Measurements from ENCODE around the gene FAM228B. TPM values are rescaled to one million over a fixed set of nuclear protein-coding genes. Genes with fewer than 3 reads are reported as not detected.

The FAM228B gene
- total RNA-seq, 1 experiment from 2014 or later: 16.8 TPM

- no peaks in the 10 kb centered on the region for H3K27me3 ChIP-seq (ENCODE audit: insufficient read depth, low read depth)
- peaks cover 25% of the 10 kb centered on the region for H4K20me1 ChIP-seq (ENCODE audit: insufficient read depth)
- H3K27ac ChIP-seq: peak within 1 kb of the TSS; percentile 85
- no peak for TF ChIP-seq EZH2 (IDR thresholded peaks at IDR 0.05; ENCODE audit: low read depth)
- TF ChIP-seq, protein P1, sequence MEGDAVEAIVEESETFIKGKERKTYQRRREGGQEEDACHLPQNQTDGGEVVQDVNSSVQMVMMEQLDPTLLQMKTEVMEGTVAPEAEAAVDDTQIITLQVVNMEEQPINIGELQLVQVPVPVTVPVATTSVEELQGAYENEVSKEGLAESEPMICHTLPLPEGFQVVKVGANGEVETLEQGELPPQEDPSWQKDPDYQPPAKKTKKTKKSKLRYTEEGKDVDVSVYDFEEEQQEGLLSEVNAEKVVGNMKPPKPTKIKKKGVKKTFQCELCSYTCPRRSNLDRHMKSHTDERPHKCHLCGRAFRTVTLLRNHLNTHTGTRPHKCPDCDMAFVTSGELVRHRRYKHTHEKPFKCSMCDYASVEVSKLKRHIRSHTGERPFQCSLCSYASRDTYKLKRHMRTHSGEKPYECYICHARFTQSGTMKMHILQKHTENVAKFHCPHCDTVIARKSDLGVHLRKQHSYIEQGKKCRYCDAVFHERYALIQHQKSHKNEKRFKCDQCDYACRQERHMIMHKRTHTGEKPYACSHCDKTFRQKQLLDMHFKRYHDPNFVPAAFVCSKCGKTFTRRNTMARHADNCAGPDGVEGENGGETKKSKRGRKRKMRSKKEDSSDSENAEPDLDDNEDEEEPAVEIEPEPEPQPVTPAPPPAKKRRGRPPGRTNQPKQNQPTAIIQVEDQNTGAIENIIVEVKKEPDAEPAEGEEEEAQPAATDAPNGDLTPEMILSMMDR (conservative IDR thresholded peaks at IDR 0.05): no peak
- H3K4me3 ChIP-seq: peak within 1 kb of the TSS; percentile 89
- peak; percentile 99 to 100 for DNase-seq
- H3F3A ChIP-seq (ENCODE audit: insufficient read depth, low read depth): peaks cover 47% of the 10 kb centered on the region
- BruUV-seq (replicated peaks): TSS peak; percentile 66
- H3K36me3 ChIP-seq (ENCODE audit: low read depth): peaks cover 17% of the 10 kb centered on the region
- ChIA-PET POLR2A (ENCODE audit: unreplicated experiment) (interaction anchor here (0.5 to 1.6 kb wide), 10 partner anchors 29 to 1381 kb away, joined by 3 to 60 read pairs (median 10); partner anchors contain the start of genes ATAD2B, FAM228B and WDCP), CTCF (interaction anchor here (0.5 to 1.4 kb wide), 6 partner anchors 26 to 414 kb away, joined by 3 to 9 read pairs (median 5); partner anchors contain the start of genes ATAD2B and WDCP)
- no peaks in the 10 kb centered on the region for H3K9me2 ChIP-seq (ENCODE audit: insufficient read depth)
- intact Hi-C loops (cut with micrococcal nuclease; ENCODE audit: unreplicated experiment): loop anchor here (1.0 to 2.0 kb wide), 6 partner anchors 8 to 149 kb away; partner anchors contain the start of genes ATAD2B, FAM228B, PFN4 and TP53I3
- peak within 1 kb of the TSS; percentile 98 for H3K4me2 ChIP-seq
- peaks cover 46% of the 10 kb centered on the region for H3K79me2 ChIP-seq (ENCODE audit: low read depth)
- no peaks in the 10 kb centered on the region for H3K9me3 ChIP-seq (ENCODE audit: insufficient read depth, low read depth)
- H2AFZ ChIP-seq: peak within 1 kb of the TSS; percentile 94
- H3K4me1 ChIP-seq (replicated peaks; ENCODE audit: insufficient read depth): peaks cover 21% of the 10 kb centered on the region
Measured at GRCh38 chr2:24075915-24076848, 47.1 kb upstream of the FAM228B start, which contains the start of gene SF3B6. Gene SF3B6, minus strand, starts transcription at chr2:24076326. Its CDS starts 97 bp downstream, at chr2:24076229.

- Histone ChIP-seq H3K9me2 (ENCODE audit: insufficient read depth) (no peaks in the 10 kb centered on the region), H3K9me3 (ENCODE audit: insufficient read depth, low read depth) (no peaks in the 10 kb centered on the region), H3F3A (ENCODE audit: insufficient read depth, low read depth) (peaks cover 42% of the 10 kb centered on the region), H3K27me3 (ENCODE audit: insufficient read depth, low read depth) (no peaks in the 10 kb centered on the region), H3K4me1 (replicated peaks; ENCODE audit: insufficient read depth) (peaks cover 21% of the 10 kb centered on the region), H3K79me2 (ENCODE audit: low read depth) (peaks cover 38% of the 10 kb centered on the region), H2AFZ (peak overlapping the region; percentile 94), H3K36me3 (ENCODE audit: low read depth) (peaks cover 17% of the 10 kb centered on the region), H3K4me3 (peak overlapping the region; percentile 89), H3K4me2 (peak overlapping the region; percentile 98), H3K27ac (peak overlapping the region; percentile 71), H4K20me1 (ENCODE audit: insufficient read depth) (peaks cover 17% of the 10 kb centered on the region)
- intact Hi-C loops (cut with micrococcal nuclease; ENCODE audit: unreplicated experiment): loop anchor here (1.0 to 2.0 kb wide), 6 partner anchors 7 to 150 kb away; partner anchors contain the start of genes ATAD2B, FAM228B, PFN4 and TP53I3
- TF ChIP-seq, protein P1 (conservative IDR thresholded peaks at IDR 0.05): no peak
- no peak for TF ChIP-seq EZH2 (IDR thresholded peaks at IDR 0.05; ENCODE audit: low read depth)
- POLR2A ChIA-PET (ENCODE audit: unreplicated experiment): interaction anchor here (0.5 to 1.6 kb wide), 10 partner anchors 30 to 1382 kb away, joined by 3 to 60 read pairs (median 8); partner anchors contain the start of genes ATAD2B, FAM228B and WDCP
- DNase-seq: peak in 1 of 2 experiments; percentile 97
- BruUV-seq (replicated peaks): no TSS peak
- CTCF ChIA-PET: interaction anchor here (0.5 to 1.4 kb wide), 7 partner anchors 26 to 413 kb away, joined by 3 to 9 read pairs (median 5); partner anchors contain the start of genes ATAD2B and WDCP
Measured at GRCh38 chr2:24076849-24077534, 46.3 kb upstream of the FAM228B start.

- no peaks in the 10 kb centered on the region for H3K9me3 ChIP-seq (ENCODE audit: insufficient read depth, low read depth)
- H3K79me2 ChIP-seq (ENCODE audit: low read depth): peaks cover 33% of the 10 kb centered on the region
- BruUV-seq (replicated peaks): TSS peak; percentile 90
- peak overlapping the region; percentile 98 for H3K4me2 ChIP-seq
- peak overlapping the region; percentile 94 for H2AFZ ChIP-seq
- no peaks in the 10 kb centered on the region for H3K9me2 ChIP-seq (ENCODE audit: insufficient read depth)
- intact Hi-C loops (cut with micrococcal nuclease; ENCODE audit: unreplicated experiment): loop anchor here (2.0 kb wide), 2 partner anchors 45 to 151 kb away; partner anchors contain the start of genes ATAD2B, FAM228B and PFN4
- peaks cover 42% of the 10 kb centered on the region for H3F3A ChIP-seq (ENCODE audit: insufficient read depth, low read depth)
- peaks cover 13% of the 10 kb centered on the region for H4K20me1 ChIP-seq (ENCODE audit: insufficient read depth)
- peak overlapping the region; percentile 89 for H3K4me3 ChIP-seq
- peaks cover 21% of the 10 kb centered on the region for H3K4me1 ChIP-seq (replicated peaks; ENCODE audit: insufficient read depth)
- peak overlapping the region; percentile 71 for H3K27ac ChIP-seq
- CTCF ChIA-PET: interaction anchor here (0.6 to 0.7 kb wide), 2 partner anchors 27 to 87 kb away, joined by 4 to 5 read pairs; no protein-coding TSS in a partner anchor
- TF ChIP-seq, protein P1 (conservative IDR thresholded peaks at IDR 0.05): no peak
- TF ChIP-seq EZH2 (IDR thresholded peaks at IDR 0.05; ENCODE audit: low read depth): no peak
- POLR2A ChIA-PET (ENCODE audit: unreplicated experiment): interaction anchor here (0.6 to 1.3 kb wide), 2 partner anchors 62 to 362 kb away, joined by 3 to 6 read pairs; no protein-coding TSS in a partner anchor
- H3K27me3 ChIP-seq (ENCODE audit: insufficient read depth, low read depth): no peaks in the 10 kb centered on the region
- peaks cover 14% of the 10 kb centered on the region for H3K36me3 ChIP-seq (ENCODE audit: low read depth)
- no peak for DNase-seq
Measured at GRCh38 chr2:24077535-24077877, 45.8 kb upstream of the FAM228B start.

Data from PC-9 (cell line).